ENCODE data around the gene UHRF1. TPM values are rescaled to one million over a fixed set of nuclear protein-coding genes. Genes with fewer than 3 reads are reported as not detected.
A peak's percentile ranks its signal among the peaks of the same experiment; 100 is the strongest.

UHRF1 gene
- total and polyA plus RNA-seq, 2 of the 13 experiments (the other 11 are each of a cell fraction or from before 2014, with no cell fraction given), result 6.8 to 78.4 TPM

- TF ChIP-seq, protein P1, sequence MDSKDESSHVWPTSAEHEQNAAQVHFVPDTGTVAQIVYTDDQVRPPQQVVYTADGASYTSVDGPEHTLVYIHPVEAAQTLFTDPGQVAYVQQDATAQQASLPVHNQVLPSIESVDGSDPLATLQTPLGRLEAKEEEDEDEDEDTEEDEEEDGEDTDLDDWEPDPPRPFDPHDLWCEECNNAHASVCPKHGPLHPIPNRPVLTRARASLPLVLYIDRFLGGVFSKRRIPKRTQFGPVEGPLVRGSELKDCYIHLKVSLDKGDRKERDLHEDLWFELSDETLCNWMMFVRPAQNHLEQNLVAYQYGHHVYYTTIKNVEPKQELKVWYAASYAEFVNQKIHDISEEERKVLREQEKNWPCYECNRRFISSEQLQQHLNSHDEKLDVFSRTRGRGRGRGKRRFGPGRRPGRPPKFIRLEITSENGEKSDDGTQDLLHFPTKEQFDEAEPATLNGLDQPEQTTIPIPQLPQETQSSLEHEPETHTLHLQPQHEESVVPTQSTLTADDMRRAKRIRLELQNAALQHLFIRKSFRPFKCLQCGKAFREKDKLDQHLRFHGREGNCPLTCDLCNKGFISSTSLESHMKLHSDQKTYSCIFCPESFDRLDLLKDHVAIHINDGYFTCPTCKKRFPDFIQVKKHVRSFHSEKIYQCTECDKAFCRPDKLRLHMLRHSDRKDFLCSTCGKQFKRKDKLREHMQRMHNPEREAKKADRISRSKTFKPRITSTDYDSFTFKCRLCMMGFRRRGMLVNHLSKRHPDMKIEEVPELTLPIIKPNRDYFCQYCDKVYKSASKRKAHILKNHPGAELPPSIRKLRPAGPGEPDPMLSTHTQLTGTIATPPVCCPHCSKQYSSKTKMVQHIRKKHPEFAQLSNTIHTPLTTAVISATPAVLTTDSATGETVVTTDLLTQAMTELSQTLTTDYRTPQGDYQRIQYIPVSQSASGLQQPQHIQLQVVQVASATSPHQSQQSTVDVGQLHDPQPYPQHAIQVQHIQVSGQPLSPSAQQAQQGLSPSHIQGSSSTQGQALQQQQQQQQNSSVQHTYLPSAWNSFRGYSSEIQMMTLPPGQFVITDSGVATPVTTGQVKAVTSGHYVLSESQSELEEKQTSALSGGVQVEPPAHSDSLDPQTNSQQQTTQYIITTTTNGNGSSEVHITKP (CRISPR knock-in tag; IDR thresholded peaks at IDR 0.05; ENCODE audit: low read depth), result 0 out of 2 replicates have a peak, but pooled peaks have one; percentile 45
- TF ChIP-seq IRF9 (CRISPR knock-in tag; IDR thresholded peaks at IDR 0.05; ENCODE audit: borderline replicate concordance) (no peak), ZNF234 (CRISPR knock-in tag; conservative IDR thresholded peaks at IDR 0.05) (no peak), ZC3H4 (CRISPR knock-in tag; IDR thresholded peaks at IDR 0.05; ENCODE audit: borderline replicate concordance) (no peak), ATM (IDR thresholded peaks at IDR 0.05; ENCODE audit: borderline replicate concordance) (no peak), HMGXB4 (CRISPR knock-in tag; IDR thresholded peaks at IDR 0.05; ENCODE audit: borderline replicate concordance in 1 of 2, low read depth in 1 of 2) (peak in 1 of 2 experiments; percentile 36; a peak in 1 of 4 replicates), RXRA (CRISPR knock-in tag; IDR thresholded peaks at IDR 0.05) (0 out of 2 replicates have a peak, but pooled peaks have one; percentile 42), HMG20A (CRISPR knock-in tag; IDR thresholded peaks at IDR 0.05; ENCODE audit: borderline replicate concordance) (no peak), NCOA2 (CRISPR knock-in tag; IDR thresholded peaks at IDR 0.05) (no peak), ZNF770 (CRISPR knock-in tag; IDR thresholded peaks at IDR 0.05) (no peak), HIVEP1 (CRISPR knock-in tag; IDR thresholded peaks at IDR 0.05) (no peak), GATAD1 (CRISPR knock-in tag; IDR thresholded peaks at IDR 0.05) (peak; percentile 17; the same call in 1 of the 2 replicates), ZKSCAN8 (CRISPR knock-in tag; IDR thresholded peaks at IDR 0.05; ENCODE audit: borderline replicate concordance) (no peak; the same call in 1 of the 2 replicates)
- TF ChIP-seq, protein P2, sequence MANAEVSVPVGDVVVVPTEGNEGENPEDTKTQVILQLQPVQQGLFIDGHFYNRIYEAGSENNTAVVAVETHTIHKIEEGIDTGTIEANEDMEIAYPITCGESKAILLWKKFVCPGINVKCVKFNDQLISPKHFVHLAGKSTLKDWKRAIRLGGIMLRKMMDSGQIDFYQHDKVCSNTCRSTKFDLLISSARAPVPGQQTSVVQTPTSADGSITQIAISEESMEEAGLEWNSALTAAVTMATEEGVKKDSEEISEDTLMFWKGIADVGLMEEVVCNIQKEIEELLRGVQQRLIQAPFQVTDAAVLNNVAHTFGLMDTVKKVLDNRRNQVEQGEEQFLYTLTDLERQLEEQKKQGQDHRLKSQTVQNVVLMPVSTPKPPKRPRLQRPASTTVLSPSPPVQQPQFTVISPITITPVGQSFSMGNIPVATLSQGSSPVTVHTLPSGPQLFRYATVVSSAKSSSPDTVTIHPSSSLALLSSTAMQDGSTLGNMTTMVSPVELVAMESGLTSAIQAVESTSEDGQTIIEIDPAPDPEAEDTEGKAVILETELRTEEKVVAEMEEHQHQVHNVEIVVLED (CRISPR knock-in tag; IDR thresholded peaks at IDR 0.05; ENCODE audit: borderline replicate concordance), result peak; percentile 90
- TF ChIP-seq, protein P3, sequence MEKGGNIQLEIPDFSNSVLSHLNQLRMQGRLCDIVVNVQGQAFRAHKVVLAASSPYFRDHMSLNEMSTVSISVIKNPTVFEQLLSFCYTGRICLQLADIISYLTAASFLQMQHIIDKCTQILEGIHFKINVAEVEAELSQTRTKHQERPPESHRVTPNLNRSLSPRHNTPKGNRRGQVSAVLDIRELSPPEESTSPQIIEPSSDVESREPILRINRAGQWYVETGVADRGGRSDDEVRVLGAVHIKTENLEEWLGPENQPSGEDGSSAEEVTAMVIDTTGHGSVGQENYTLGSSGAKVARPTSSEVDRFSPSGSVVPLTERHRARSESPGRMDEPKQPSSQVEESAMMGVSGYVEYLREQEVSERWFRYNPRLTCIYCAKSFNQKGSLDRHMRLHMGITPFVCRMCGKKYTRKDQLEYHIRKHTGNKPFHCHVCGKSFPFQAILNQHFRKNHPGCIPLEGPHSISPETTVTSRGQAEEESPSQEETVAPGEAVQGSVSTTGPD (CRISPR knock-in tag; IDR thresholded peaks at IDR 0.05), result no peak
Measured at GRCh38 chr19:4968462-4969291, 59.4 kb downstream of the UHRF1 start, which contains the start of gene KDM4B (continued).
